Psoas muscle (tissue), 8 donors: Measurements from ENCODE around the gene PLEKHG4. TPM values are rescaled to one million over a fixed set of nuclear protein-coding genes. Genes with fewer than 3 reads are reported as not detected.

Source experiments
- ATAC-seq, 4 donors: fragments of 200-7000 bp; cut with Tn5 transposase; one replicate each; pipeline ENCODE4 v1.9.1; 2020; ENCODE audit warnings: moderate library complexity in 3 of 4, mild to moderate bottlenecking in 2 of 4
- DNase-seq, 2 donors: peaks; one replicate each; pipeline ENCODE4 v3.0.0-alpha.2; 2020
- H3K27ac ChIP-seq: fragments of 200-600 bp; one replicate; pipeline ENCODE4 v1.8.0; 2022
- H3K27me3 ChIP-seq, 3 donors: fragments of 200-600 bp in 1 of 3; one replicate each; pipeline versions ENCODE4 v1.6.1 to v1.8.0; 2013 to 2022; ENCODE audit warnings: low read length in 2 of 3, mild to moderate bottlenecking in 2 of 3, moderate library complexity in 1 of 3; ENCODE audit not compliant: insufficient read depth in 3 of 3
- H3K36me3 ChIP-seq, 2 donors: fragments of 200-600 bp in 1 of 2; one replicate each; pipeline versions ENCODE4 v1.6.1 to v1.8.0; 2013 to 2022; ENCODE audit warnings: low read depth in 1 of 2, mild to moderate bottlenecking in 1 of 2, moderate library complexity in 1 of 2; ENCODE audit not compliant: insufficient read depth in 1 of 2
- H3K4me1 ChIP-seq: fragments of 200-600 bp; one replicate; pipeline ENCODE4 v1.8.0; 2022
- H3K4me3 ChIP-seq: fragments of 200-600 bp; one replicate; pipeline ENCODE4 v1.8.0; 2022; ENCODE audit warnings: mild to moderate bottlenecking
- H3K9me3 ChIP-seq: fragments of 200-600 bp; one replicate; pipeline ENCODE4 v1.8.0; 2022
- CTCF ChIP-seq: fragments of 200-600 bp; IDR thresholded peaks from one replicate; pipeline ENCODE4 v1.8.0; 2022; ENCODE audit warnings: antibody characterized with exemption
- WGBS, 3 donors: extraction: QIAGEN DNeasy Blood & Tissue Kit; methylation state at CpG; one replicate each; pipeline versions ENCODE4 v1.1.6 to v1.1.7; 2013; 5-methylcytosine and 5-hydroxymethylcytosine counted together
- intact Hi-C, 2 donors: fragments of 100-400 bp; cut with DNase I; formaldehyde crosslinking; loops; one replicate each; pipeline versions ENCODE4 v1.11.0 to v1.14.2; 2022
- polyA plus RNA-seq, 3 donors: library from polyadenylated mRNA; stranded (reverse); fragments of 200-250 nt; gene quantifications; one replicate each; pipeline ENCODE4 v1.2.3, GENCODE V29; 2013
- total RNA-seq, 4 donors: library from RNA; stranded (reverse); fragmentation: NEBNext Ultra II Directional in 2 of 4; extraction: Animal tissue kit (Norgen Biotek cat#: 25700) in 2 of 4; gene quantifications; one replicate each; pipeline versions ENCODE4 v1.2.1 to v1.2.4, GENCODE V29; 2021 to 2023
- donor health status: healthy with polysubstance abuse.
- donor health status: DM: no; HTN: no; CAD: no; lungs with moderate emphysema.
- donor health status: Bipolar disorder and iron deficiency.
- donor health status: healthy.
- donor health status: DM: yes; HTN: yes; CAD: no.
- donor health status: DM: no; HTN: no; CAD: no.
- donor health status: DM: no; HTN: no; CAD: no.
- donor health status: DM: yes; HTN: yes; CAD: no.

Gene PLEKHG4
- total and polyA plus RNA-seq, 7 donors, result 0.28 to 1.9 (median 0.98) TPM

- H3K4me3 ChIP-seq, result no peak overlapping the region
- no peak for TF ChIP-seq CTCF
- ATAC-seq (no peak), DNase-seq (no peak)
- H3K36me3 ChIP-seq, result no peaks in the 10 kb centered on the region
- H3K27ac ChIP-seq, result no peak overlapping the region
- intact Hi-C loops, result no loop called here
- no peaks in the 10 kb centered on the region for H3K9me3 ChIP-seq
- H3K27me3 ChIP-seq, result peaks cover 0 to 15% (median 0%) of the 10 kb centered on the region in 3 donors
- H3K4me1 ChIP-seq, result no peaks in the 10 kb centered on the region
- 72 to 74% (median 73%) methylated on average over 5 of the region's 5 CpGs for WGBS, 3 donors
Measured at GRCh38 chr16:67329901-67330300, 50.6 kb downstream of the PLEKHG4 start.

- no peaks in the 10 kb centered on the region for H3K9me3 ChIP-seq
- no peak for TF ChIP-seq CTCF
- DNase-seq (no peak), ATAC-seq (no peak)
- H3K27ac ChIP-seq, result no peak overlapping the region
- H3K36me3 ChIP-seq, result no peaks in the 10 kb centered on the region
- intact Hi-C loops, result no loop called here
- H3K4me1 ChIP-seq, result no peaks in the 10 kb centered on the region
- no peaks in the 10 kb centered on the region for H3K27me3 ChIP-seq
- no peak overlapping the region for H3K4me3 ChIP-seq
- 64 to 76% (median 70%) methylated on average over 2 of the region's 2 CpGs for WGBS, 3 donors
Measured at GRCh38 chr16:67333315-67333714, 54.0 kb downstream of the PLEKHG4 start.

DNA sequence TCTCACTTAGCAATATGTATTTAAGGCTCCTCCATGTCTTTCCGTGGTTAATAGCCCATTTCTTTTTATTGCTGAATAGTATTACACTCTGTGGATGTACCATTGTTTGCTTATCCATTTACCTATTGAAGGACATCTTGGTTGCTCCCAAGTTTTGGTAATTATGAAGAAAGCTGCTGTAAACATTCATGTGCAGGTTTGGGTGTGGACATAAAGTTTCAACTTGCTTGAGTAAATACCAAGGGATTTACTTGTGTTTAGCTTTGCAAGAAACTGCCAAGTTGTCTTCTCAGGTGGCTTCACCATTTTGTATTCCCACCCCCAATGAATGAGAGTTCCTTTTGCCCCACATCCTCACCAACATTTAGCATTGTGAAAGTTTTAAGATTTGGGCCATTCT lies 56.8 kb downstream of the PLEKHG4 start:
- Histone ChIP-seq H3K4me1 (no peaks in the 10 kb centered on the region), H3K4me3 (no peak overlapping the region), H3K9me3 (no peaks in the 10 kb centered on the region), H3K27me3 (no peaks in the 10 kb centered on the region), H3K27ac (no peak overlapping the region), H3K36me3 (no peaks in the 10 kb centered on the region)
- TF ChIP-seq CTCF, result no peak
- DNase-seq (no peak), ATAC-seq (no peak)
- intact Hi-C loops, result no loop called here
- WGBS, 3 donors, result 61 to 84% (median 78%) methylated on average over 1 of the region's 1 CpG

DNA sequence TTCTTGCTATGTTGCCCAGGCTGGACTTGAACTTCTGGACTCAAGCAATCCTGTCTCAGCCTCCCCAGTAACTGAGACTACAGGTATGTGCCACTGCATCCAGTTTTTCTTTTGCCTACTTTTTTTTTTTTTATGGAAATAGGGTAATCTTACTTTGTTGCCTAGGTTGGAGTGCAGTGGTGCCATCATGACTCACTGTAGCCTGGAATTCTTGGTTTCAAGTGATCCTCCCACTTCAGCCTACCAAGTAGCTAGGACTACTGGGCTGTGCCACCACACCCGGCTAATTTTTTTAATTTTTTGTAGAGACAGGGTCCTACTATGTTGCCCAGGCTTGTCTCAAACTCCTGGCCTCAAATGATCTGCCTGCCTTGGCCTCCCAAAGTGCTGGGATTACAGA lies 57.3 kb downstream of the PLEKHG4 start:
- TF ChIP-seq CTCF, result no peak
- Histone ChIP-seq H3K27me3 (no peaks in the 10 kb centered on the region), H3K36me3 (no peaks in the 10 kb centered on the region), H3K4me3 (no peak overlapping the region), H3K9me3 (no peaks in the 10 kb centered on the region), H3K27ac (no peak overlapping the region), H3K4me1 (no peaks in the 10 kb centered on the region)
- no peak for ATAC-seq
- intact Hi-C loops, result no loop called here
- 87 to 95% (median 87%) methylated on average over 1 of the region's 1 CpG for WGBS, 3 donors
- DNase-seq, result no peak

Other genes starting within 250 kb of the PLEKHG4 start
- 10 to 100 TPM; 12.2 to 19.5 (median 15.5) TPM for gene PHAF1, start 169.6 kb upstream of the PLEKHG4 start, total RNA-seq
- gene PHAF1, start 169.6 kb upstream of the PLEKHG4 start, polyA plus RNA-seq, result 10 to 100 TPM; 12.3 to 60.4 (median 12.4) TPM
- gene B3GNT9, start 128.5 kb upstream of the PLEKHG4 start, total RNA-seq, result 1 to 10 TPM in 3 of 4 donors, under 1 TPM in 1; 0.69 to 4.1 (median 2.3) TPM
- 1 to 10 TPM in 1 of 3 donors, under 1 TPM in 2; 0.75 to 1.8 (median 0.86) TPM for gene B3GNT9, start 128.5 kb upstream of the PLEKHG4 start, polyA plus RNA-seq
- 1 to 10 TPM; 3.9 to 6.7 (median 5.9) TPM for gene TRADD, start 119.6 kb upstream of the PLEKHG4 start, total RNA-seq
- 10 to 100 TPM in 2 of 3 donors, 1 to 10 TPM in 1; 7.4 to 14.2 (median 10.7) TPM for gene TRADD, start 119.6 kb upstream of the PLEKHG4 start, polyA plus RNA-seq
- 1 to 10 TPM; 4.5 to 8.6 (median 5.9) TPM for gene FBXL8, start 119.6 kb upstream of the PLEKHG4 start, total RNA-seq
- gene FBXL8, start 119.6 kb upstream of the PLEKHG4 start, polyA plus RNA-seq, result 1 to 10 TPM; 5.1 to 8.0 (median 5.9) TPM
- 10 to 100 TPM; 44.3 to 97.3 (median 57.6) TPM for gene HSF4, start 114.8 kb upstream of the PLEKHG4 start, total RNA-seq
- 10 to 100 TPM; 15.1 to 47.8 (median 47.4) TPM for gene HSF4, start 114.8 kb upstream of the PLEKHG4 start, polyA plus RNA-seq
- gene NOL3, start 109.0 kb upstream of the PLEKHG4 start, total RNA-seq, result 100 to 1,000 TPM in 2 of 4 donors, 10 to 100 TPM in 2; 53.6 to 114 (median 88.0) TPM
- gene NOL3, start 109.0 kb upstream of the PLEKHG4 start, polyA plus RNA-seq, result 100 to 1,000 TPM in 1 of 3 donors, 10 to 100 TPM in 2; 90.6 to 133 (median 93.9) TPM
- 1 to 10 TPM; 5.9 to 8.0 (median 6.6) TPM for gene MATCAP1, start 95.6 kb upstream of the PLEKHG4 start, total RNA-seq
- 1 to 10 TPM; 4.2 to 9.7 (median 4.5) TPM for gene MATCAP1, start 95.6 kb upstream of the PLEKHG4 start, polyA plus RNA-seq
- gene EXOC3L1, start 89.4 kb upstream of the PLEKHG4 start, total RNA-seq, result 1 to 10 TPM in 3 of 4 donors, under 1 TPM in 1; 0.91 to 1.9 (median 1.2) TPM
- gene EXOC3L1, start 89.4 kb upstream of the PLEKHG4 start, polyA plus RNA-seq, result 1 to 10 TPM in 1 of 3 donors, under 1 TPM in 2; 0.84 to 3.4 (median 0.97) TPM
- gene E2F4, start 87.4 kb upstream of the PLEKHG4 start, total RNA-seq, result 10 to 100 TPM; 22.6 to 56.2 (median 45.9) TPM
- 100 to 1,000 TPM in 1 of 3 donors, 10 to 100 TPM in 2; 45.0 to 106 (median 67.3) TPM for gene E2F4, start 87.4 kb upstream of the PLEKHG4 start, polyA plus RNA-seq
- under 1 TPM; 0.26 to 0.79 (median 0.42) TPM for gene ELMO3, start 80.4 kb upstream of the PLEKHG4 start, total RNA-seq
- under 1 TPM; 0.35 to 0.82 (median 0.53) TPM for gene ELMO3, start 80.4 kb upstream of the PLEKHG4 start, polyA plus RNA-seq
- 10 to 100 TPM; 10.1 to 32.7 (median 20.5) TPM for gene TMEM208, start 52.4 kb upstream of the PLEKHG4 start, total RNA-seq
- gene TMEM208, start 52.4 kb upstream of the PLEKHG4 start, polyA plus RNA-seq, result 100 to 1,000 TPM in 1 of 3 donors, 10 to 100 TPM in 2; 64.3 to 111 (median 91.9) TPM
- 100 to 1,000 TPM in 3 of 4 donors, 10 to 100 TPM in 1; 61.5 to 154 (median 124) TPM for gene FHOD1, start 32.1 kb upstream of the PLEKHG4 start, total RNA-seq
- gene FHOD1, start 32.1 kb upstream of the PLEKHG4 start, polyA plus RNA-seq, result 10 to 100 TPM; 16.9 to 48.7 (median 27.2) TPM
- 1 to 10 TPM in 3 of 4 donors, under 1 TPM in 1; 0.59 to 1.7 (median 1.4) TPM for gene SLC9A5, start 30.6 kb upstream of the PLEKHG4 start, total RNA-seq
- gene SLC9A5, start 30.6 kb upstream of the PLEKHG4 start, polyA plus RNA-seq, result 1 to 10 TPM in 1 of 3 donors, under 1 TPM in 2; 0.52 to 1.1 (median 0.91) TPM
- not detected for gene KCTD19, start 47.2 kb downstream of the PLEKHG4 start, total RNA-seq
- under 1 TPM in 1 of 3 donors, not detected in 2; 0.03 TPM for gene KCTD19, start 47.2 kb downstream of the PLEKHG4 start, polyA plus RNA-seq
- not detected for gene LRRC36, start 47.3 kb downstream of the PLEKHG4 start, total RNA-seq
- gene LRRC36, start 47.3 kb downstream of the PLEKHG4 start, polyA plus RNA-seq, result under 1 TPM; 0.06 to 0.25 (median 0.11) TPM
- gene TPPP3, start 114.0 kb downstream of the PLEKHG4 start, total RNA-seq, result 10 to 100 TPM; 14.8 to 36.4 (median 25.7) TPM
- gene TPPP3, start 114.0 kb downstream of the PLEKHG4 start, polyA plus RNA-seq, result 10 to 100 TPM in 2 of 3 donors, 1 to 10 TPM in 1; 5.3 to 21.4 (median 17.0) TPM
- 10 to 100 TPM in 1 of 4 donors, 1 to 10 TPM in 3; 5.8 to 11.0 (median 6.9) TPM for gene ZDHHC1, start 136.9 kb downstream of the PLEKHG4 start, total RNA-seq
- gene ZDHHC1, start 136.9 kb downstream of the PLEKHG4 start, polyA plus RNA-seq, result 1 to 10 TPM; 1.7 to 5.0 (median 2.9) TPM
- under 1 TPM; 0.16 to 0.71 (median 0.39) TPM for gene HSD11B2, start 151.6 kb downstream of the PLEKHG4 start, total RNA-seq
- gene HSD11B2, start 151.6 kb downstream of the PLEKHG4 start, polyA plus RNA-seq, result under 1 TPM; 0.11 to 0.35 (median 0.17) TPM
- 100 to 1,000 TPM in 1 of 4 donors, 10 to 100 TPM in 3; 81.2 to 104 (median 87.3) TPM for gene ATP6V0D1, start 201.6 kb downstream of the PLEKHG4 start, total RNA-seq
- gene ATP6V0D1, start 201.6 kb downstream of the PLEKHG4 start, polyA plus RNA-seq, result 10 to 100 TPM; 60.2 to 92.4 (median 62.8) TPM
- gene AGRP, start 204.0 kb downstream of the PLEKHG4 start, total RNA-seq, result not detected
- gene AGRP, start 204.0 kb downstream of the PLEKHG4 start, polyA plus RNA-seq, result not detected
- gene RIPOR1, start 249.3 kb downstream of the PLEKHG4 start, total RNA-seq, result 10 to 100 TPM; 34.1 to 58.1 (median 49.5) TPM
- gene RIPOR1, start 249.3 kb downstream of the PLEKHG4 start, polyA plus RNA-seq, result 10 to 100 TPM; 16.5 to 27.4 (median 20.6) TPM